ENCODE measurements around the gene PCDH15. TPM values are rescaled to one million over a fixed set of nuclear protein-coding genes. Genes with fewer than 3 reads are reported as not detected.

The PCDH15 gene
- total and polyA plus RNA-seq, 2 of the 13 experiments (the other 11 are each of a cell fraction or from before 2014, with no cell fraction given): not detected

- Histone ChIP-seq H3K27me3 (ENCODE audit: control insufficient read depth in 1 of 2, insufficient read depth in 2 of 2, low read length in 2 of 2) (no peaks in the 10 kb centered on the region), H3K4me3 (replicated peaks in 1 of 3; ENCODE audit: insufficient read depth in 1 of 3, low read depth in 2 of 3, low read length in 3 of 3) (no peak overlapping the region), H4K20me1 (ENCODE audit: insufficient read depth, low read length) (no peaks in the 10 kb centered on the region), H3K27ac (ENCODE audit: extremely low read length, insufficient read depth, low read length) (no peak overlapping the region), H3K4me2 (ENCODE audit: low read depth, low read length) (no peak overlapping the region), H3K4me1 (ENCODE audit: insufficient read depth, low read length) (no peaks in the 10 kb centered on the region), H3K79me2 (ENCODE audit: insufficient read depth, low read length) (no peaks in the 10 kb centered on the region), H3K9me3 (ENCODE audit: low read length) (no peaks in the 10 kb centered on the region), H2AFZ (ENCODE audit: low read length) (no peak overlapping the region), H3K36me3 (replicated peaks in 1 of 2; ENCODE audit: control insufficient read depth in 1 of 2, insufficient read depth in 2 of 2, low read length in 2 of 2) (no peaks in the 10 kb centered on the region), H3K9ac (ENCODE audit: insufficient read depth, low read depth, low read length) (no peak overlapping the region)
- POLR2A ChIA-PET: no interaction called here
- CTCF ChIA-PET (ENCODE audit: low intra/inter-chr PET ratio, low total read pairs): no interaction called here
- BruUV-seq (replicated peaks): no TSS peak
- no peak for DNase-seq (ENCODE audit: low spot score)
- TF ChIP-seq ZBTB7A (CRISPR knock-in tag; IDR thresholded peaks at IDR 0.05) (no peak), BRD4 (CRISPR knock-in tag; IDR thresholded peaks at IDR 0.05) (no peak), SNAI1 (CRISPR knock-in tag; IDR thresholded peaks at IDR 0.05; ENCODE audit: borderline replicate concordance) (no peak), TCF12 (IDR thresholded peaks at IDR 0.05) (no peak), TCF12 (CRISPR knock-in tag; IDR thresholded peaks at IDR 0.05) (no peak), ZNF563 (CRISPR knock-in tag; IDR thresholded peaks at IDR 0.05) (no peak), HINFP (CRISPR knock-in tag; IDR thresholded peaks at IDR 0.05; ENCODE audit: low read depth) (no peak), HMG20A (CRISPR knock-in tag; IDR thresholded peaks at IDR 0.05; ENCODE audit: borderline replicate concordance) (no peak), ZNF839 (CRISPR knock-in tag; IDR thresholded peaks at IDR 0.05; ENCODE audit: borderline replicate concordance) (no peak), ATF1 (CRISPR knock-in tag; IDR thresholded peaks at IDR 0.05) (no peak), ISX (CRISPR knock-in tag; conservative IDR thresholded peaks at IDR 0.05) (no peak), MIER3 (CRISPR knock-in tag; IDR thresholded peaks at IDR 0.05; ENCODE audit: borderline replicate concordance) (no peak), MTF1 (CRISPR knock-in tag; IDR thresholded peaks at IDR 0.05) (no peak), PRDM4 (CRISPR knock-in tag; IDR thresholded peaks at IDR 0.05; ENCODE audit: borderline replicate concordance) (no peak), ZBTB7B (CRISPR knock-in tag; IDR thresholded peaks at IDR 0.05) (no peak)
- TF ChIP-seq, protein P1, sequence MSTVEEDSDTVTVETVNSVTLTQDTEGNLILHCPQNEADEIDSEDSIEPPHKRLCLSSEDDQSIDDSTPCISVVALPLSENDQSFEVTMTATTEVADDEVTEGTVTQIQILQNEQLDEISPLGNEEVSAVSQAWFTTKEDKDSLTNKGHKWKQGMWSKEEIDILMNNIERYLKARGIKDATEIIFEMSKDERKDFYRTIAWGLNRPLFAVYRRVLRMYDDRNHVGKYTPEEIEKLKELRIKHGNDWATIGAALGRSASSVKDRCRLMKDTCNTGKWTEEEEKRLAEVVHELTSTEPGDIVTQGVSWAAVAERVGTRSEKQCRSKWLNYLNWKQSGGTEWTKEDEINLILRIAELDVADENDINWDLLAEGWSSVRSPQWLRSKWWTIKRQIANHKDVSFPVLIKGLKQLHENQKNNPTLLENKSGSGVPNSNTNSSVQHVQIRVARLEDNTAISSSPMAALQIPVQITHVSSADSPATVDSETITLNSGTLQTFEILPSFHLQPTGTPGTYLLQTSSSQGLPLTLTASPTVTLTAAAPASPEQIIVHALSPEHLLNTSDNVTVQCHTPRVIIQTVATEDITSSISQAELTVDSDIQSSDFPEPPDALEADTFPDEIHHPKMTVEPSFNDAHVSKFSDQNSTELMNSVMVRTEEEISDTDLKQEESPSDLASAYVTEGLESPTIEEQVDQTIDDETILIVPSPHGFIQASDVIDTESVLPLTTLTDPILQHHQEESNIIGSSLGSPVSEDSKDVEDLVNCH (CRISPR knock-in tag; IDR thresholded peaks at IDR 0.05): no peak
- no peak for ATAC-seq
- in situ Hi-C loops (cut with HindIII; ENCODE audit: extremely low pct_ligation_motif_present, low pct_unique_long_range_greater_than_20kb) (no loop called here), intact Hi-C loops (cut with micrococcal nuclease; ENCODE audit: unreplicated experiment) (no loop called here)
- WGBS (ENCODE audit: low lambda C conversion rate): 48% methylated on average over 3 of the region's 3 CpGs
- FAIRE-seq: no peak
These were observed 322.4 kb downstream of the PCDH15 start for GRCh38 chr10:54478601-54479000.

Measured in HepG2 (cell line).